D721Med (cell line): ENCODE data around the gene PGRMC2.

Source experiments
- DNase-seq: peaks from one replicate; pipeline ENCODE4 v3.0.0; 2011; ENCODE audit warnings: low spot score; ENCODE audit not compliant: insufficient read length
- FAIRE-seq: peaks from 2 replicates; lab custom pipeline; 2011; peaks lifted over from hg19 to GRCh38; lab: Jason Lieb, UNC
- TF ChIP-seq, protein P1 (sequence below): IDR thresholded peaks from 2 replicates; pipeline ENCODE4 v1.5.1; 2012; ENCODE audit warnings: mild to moderate bottlenecking, control low read depth; ENCODE audit not compliant: insufficient read depth; ENCODE audit errors: missing control alignments

PGRMC2 gene

DNA sequence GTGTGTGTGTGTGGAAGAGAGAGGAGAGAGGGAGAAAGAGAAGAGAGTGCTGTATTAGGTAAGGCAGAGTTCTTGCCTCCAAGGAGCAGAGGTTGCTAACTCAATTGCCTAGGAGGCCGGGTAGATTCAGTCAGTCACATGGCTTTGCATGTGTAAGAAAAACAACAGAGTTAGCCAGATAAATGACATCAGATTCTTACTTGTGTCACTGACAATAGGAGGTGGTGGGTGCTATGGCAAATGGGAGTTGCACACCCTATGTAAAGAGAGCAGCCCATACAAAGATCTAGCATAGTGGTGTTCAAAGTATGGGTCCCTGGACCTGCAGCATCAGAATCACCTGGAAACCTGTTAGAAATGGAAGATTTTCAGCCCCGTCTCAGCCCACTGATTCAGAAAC is 14.4 kb upstream of the PGRMC2 start:
- TF ChIP-seq, protein P1, sequence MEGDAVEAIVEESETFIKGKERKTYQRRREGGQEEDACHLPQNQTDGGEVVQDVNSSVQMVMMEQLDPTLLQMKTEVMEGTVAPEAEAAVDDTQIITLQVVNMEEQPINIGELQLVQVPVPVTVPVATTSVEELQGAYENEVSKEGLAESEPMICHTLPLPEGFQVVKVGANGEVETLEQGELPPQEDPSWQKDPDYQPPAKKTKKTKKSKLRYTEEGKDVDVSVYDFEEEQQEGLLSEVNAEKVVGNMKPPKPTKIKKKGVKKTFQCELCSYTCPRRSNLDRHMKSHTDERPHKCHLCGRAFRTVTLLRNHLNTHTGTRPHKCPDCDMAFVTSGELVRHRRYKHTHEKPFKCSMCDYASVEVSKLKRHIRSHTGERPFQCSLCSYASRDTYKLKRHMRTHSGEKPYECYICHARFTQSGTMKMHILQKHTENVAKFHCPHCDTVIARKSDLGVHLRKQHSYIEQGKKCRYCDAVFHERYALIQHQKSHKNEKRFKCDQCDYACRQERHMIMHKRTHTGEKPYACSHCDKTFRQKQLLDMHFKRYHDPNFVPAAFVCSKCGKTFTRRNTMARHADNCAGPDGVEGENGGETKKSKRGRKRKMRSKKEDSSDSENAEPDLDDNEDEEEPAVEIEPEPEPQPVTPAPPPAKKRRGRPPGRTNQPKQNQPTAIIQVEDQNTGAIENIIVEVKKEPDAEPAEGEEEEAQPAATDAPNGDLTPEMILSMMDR: no peak
- FAIRE-seq: no peak

DNA sequence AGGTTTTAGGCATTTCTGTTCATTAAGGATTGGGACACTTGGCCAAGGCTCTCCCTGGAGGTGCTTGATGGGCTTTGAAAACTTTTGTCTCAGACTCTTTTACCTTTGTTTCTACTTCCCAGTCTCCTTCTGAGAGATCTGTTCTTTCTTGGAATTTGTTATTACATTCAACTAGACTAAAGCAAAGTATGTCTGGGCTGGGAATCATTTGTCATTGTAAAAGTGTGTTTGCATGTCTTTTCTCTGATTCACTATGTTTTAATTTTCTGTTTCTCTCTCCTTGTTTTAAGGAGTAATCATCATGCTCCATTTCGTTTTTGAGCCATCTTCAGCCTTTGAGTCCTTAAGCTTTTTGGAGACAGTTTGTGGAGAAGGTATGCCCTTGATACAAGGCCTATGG is 12.2 kb upstream of the PGRMC2 start:
- no peak for DNase-seq
- FAIRE-seq: no peak
- TF ChIP-seq, protein P1: no peak

More for the DNA sequence above, 14.4 kb upstream of the PGRMC2 start:
- no peak for DNase-seq

DNA sequence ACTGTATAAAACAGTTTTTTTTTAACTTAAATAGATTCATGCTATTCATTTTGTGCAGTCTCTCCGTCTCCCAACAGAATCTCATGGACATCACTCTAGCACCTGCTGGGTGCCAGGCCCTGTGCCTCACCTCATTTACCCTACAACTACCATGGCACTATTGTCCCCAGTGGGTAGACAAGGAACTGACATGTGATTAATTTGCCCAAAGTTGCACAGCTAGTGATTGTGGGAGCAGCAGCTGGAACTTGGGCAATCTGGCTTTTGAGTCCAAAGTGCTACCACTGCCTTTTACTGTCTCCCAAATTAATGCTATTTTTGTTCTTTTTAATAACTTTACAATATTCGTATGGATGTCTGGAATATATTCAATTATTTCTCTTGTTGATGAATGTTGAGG is 11.2 kb upstream of the PGRMC2 start:
- no peak for DNase-seq
- no peak for FAIRE-seq
- TF ChIP-seq, protein P1: no peak

GRCh38 chr4:128298146-128298758 is 10.6 kb upstream of the PGRMC2 start:
- FAIRE-seq (no peak), DNase-seq (no peak)
- TF ChIP-seq, protein P1: no peak

DNA sequence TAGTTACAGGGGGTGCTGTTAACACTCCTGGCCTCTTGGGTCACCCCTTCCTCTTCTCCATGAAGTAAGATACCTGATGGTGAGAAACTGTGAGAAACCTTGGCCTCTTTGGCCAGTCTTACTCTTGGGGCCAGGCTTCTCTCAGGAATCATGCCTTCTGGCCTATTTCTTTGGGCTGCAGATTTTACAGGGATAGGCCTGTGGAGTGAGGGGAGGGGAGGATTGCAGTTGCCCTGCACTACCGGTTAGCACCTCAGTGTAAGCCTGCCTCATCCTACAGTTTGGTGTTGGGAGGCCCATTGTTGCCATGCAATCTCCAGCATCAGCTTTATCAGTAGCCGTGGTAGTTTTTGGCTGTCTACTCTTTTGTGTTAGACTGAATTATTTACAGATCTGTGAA is 7.6 kb upstream of the PGRMC2 start:
- FAIRE-seq (no peak), DNase-seq (no peak)
- TF ChIP-seq, protein P1: no peak

GRCh38 chr4:128294464-128294863 is 6.9 kb upstream of the PGRMC2 start:
- DNase-seq (no peak), FAIRE-seq (no peak)
- TF ChIP-seq, protein P1: no peak

DNA sequence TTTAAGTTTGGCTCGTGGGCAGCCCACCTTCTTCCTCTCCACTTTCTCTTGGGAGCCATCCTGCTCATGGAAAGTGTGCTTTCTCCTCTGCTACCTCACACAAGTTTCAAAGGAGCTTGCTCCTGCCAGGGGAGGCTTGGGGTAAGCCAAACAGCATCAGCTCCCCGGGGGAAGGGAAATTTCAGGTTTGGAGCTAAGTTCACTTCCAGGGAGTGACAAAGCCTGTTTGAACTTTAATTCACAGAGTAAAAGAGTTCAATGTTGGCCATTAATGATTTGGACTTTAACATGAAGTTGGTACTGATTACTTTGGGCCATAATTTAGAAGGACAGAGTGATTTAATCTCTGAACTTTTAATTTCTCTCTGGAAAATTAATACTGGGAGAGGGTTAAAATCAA is 4.7 kb upstream of the PGRMC2 start:
- no peak for FAIRE-seq
- no peak for DNase-seq
- TF ChIP-seq, protein P1: no peak
